HG03025 (cell line): ENCODE data around the gene DIP2B.

Source experiments
- ATAC-seq: cut with Tn5 transposase; IDR thresholded peaks from one replicate; pipeline ENCODE4 v1.9.1; 2021; ENCODE audit warnings: mild to moderate bottlenecking, moderate library complexity; ENCODE audit not compliant: unreplicated experiment, low FRiP score

DIP2B gene

GRCh38 chr12:50786498-50787231 lies 281.9 kb downstream of the DIP2B start:
- ATAC-seq = no peak

- no peak for ATAC-seq
These were observed 282.8 kb downstream of the DIP2B start for GRCh38 chr12:50787618-50788017.

GRCh38 chr12:50788561-50788960 lies 283.8 kb downstream of the DIP2B start:
- no peak for ATAC-seq

- ATAC-seq = no peak
These were observed 285.3 kb downstream of the DIP2B start for GRCh38 chr12:50790081-50790480.
